Right lobe of liver (tissue), 4 donors: ENCODE results near the gene SLC18A2.

ENCODE experiments used
- POLR2A ChIP-seq: fragments of 450-650 bp; IDR thresholded peaks from one replicate; pipeline ENCODE4 v1.6.1; 2017; ENCODE audit warnings: antibody characterized with exemption, mild to moderate bottlenecking
- TF ChIP-seq, protein P1 (sequence below), 4 donors: fragments of 200-600 bp in 3 of 4; fragments of 450-650 bp in 1 of 4; IDR thresholded peaks; one replicate each; pipeline versions ENCODE4 v1.5.1 to v1.8.0; 2016 to 2022; ENCODE audit warnings: antibody characterized with exemption in 4 of 4, mild to moderate bottlenecking in 2 of 4
- donor health status: DM: no; HTN: no; CAD: no.
- donor health status: DM: no; HTN: no; CAD: no.
- donor health status: DM: no; HTN: yes; CAD: no.

DNA sequence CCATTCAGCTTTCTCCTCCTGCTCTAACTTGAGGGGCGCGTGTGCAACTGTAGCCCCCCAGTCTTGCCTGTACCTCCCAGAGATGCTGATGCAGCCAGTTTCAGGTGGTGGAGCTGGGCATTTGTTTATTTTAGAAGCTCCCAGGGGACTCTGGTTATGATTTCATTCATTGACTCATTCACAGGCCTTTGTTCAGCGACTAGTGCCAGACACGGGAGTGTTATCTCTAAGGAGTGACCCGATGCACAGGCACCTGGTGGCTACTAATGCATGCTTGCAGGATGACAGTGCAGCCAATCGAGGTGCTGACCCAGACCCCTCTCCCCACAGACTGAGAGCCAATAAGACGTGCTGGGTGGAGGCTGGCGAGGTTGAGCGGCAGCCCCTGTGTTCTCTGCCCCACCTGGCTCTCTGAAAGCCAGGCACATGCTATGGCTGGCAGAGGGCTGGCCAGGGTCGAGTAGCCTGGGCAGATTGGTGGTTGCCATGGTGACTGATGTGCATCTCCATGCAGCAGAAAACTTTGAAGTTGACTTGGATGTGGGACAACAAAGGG is 19.7 kb upstream of the SLC18A2 start:
- no peak for TF ChIP-seq POLR2A
- TF ChIP-seq, protein P1, sequence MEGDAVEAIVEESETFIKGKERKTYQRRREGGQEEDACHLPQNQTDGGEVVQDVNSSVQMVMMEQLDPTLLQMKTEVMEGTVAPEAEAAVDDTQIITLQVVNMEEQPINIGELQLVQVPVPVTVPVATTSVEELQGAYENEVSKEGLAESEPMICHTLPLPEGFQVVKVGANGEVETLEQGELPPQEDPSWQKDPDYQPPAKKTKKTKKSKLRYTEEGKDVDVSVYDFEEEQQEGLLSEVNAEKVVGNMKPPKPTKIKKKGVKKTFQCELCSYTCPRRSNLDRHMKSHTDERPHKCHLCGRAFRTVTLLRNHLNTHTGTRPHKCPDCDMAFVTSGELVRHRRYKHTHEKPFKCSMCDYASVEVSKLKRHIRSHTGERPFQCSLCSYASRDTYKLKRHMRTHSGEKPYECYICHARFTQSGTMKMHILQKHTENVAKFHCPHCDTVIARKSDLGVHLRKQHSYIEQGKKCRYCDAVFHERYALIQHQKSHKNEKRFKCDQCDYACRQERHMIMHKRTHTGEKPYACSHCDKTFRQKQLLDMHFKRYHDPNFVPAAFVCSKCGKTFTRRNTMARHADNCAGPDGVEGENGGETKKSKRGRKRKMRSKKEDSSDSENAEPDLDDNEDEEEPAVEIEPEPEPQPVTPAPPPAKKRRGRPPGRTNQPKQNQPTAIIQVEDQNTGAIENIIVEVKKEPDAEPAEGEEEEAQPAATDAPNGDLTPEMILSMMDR (IDR thresholded peaks at IDR 0.05), result no peak
